ENCODE data around the gene ALKBH7. TPM values are rescaled to one million over a fixed set of nuclear protein-coding genes. Genes with fewer than 3 reads are reported as not detected.

Gene ALKBH7
- total RNA-seq, 2 experiments from 2014 or later = 75.3 to 78.7 TPM

DNA sequence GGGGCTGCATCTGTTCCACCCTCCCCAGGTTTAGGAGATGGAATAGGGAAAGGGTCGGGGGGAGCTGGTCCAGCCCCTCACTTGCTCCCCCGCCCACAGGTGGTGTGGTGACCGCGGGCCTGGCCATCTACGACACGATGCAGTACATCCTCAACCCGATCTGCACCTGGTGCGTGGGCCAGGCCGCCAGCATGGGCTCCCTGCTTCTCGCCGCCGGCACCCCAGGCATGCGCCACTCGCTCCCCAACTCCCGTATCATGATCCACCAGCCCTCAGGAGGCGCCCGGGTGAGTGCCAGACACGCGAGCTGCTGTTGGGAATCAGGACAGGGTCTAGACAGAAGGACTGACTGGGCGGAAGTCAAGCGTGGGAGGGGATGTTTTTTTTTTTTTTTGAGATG lies 8.2 kb upstream of the ALKBH7 start:
- Mint-ChIP-seq H3K4me3 (peak overlapping the region; percentile 56), H3K27me3 (no peaks in the 10 kb centered on the region), H3K27ac (no peak overlapping the region), H3K36me3 (ENCODE audit: low read depth) (peaks cover 72% of the 10 kb centered on the region), H3K9me3 (no peaks in the 10 kb centered on the region), H3K4me1 (ENCODE audit: low read depth) (peaks cover 23% of the 10 kb centered on the region)
- Histone ChIP-seq H3K4me3 (ENCODE audit: low read length) (no peak overlapping the region), H3K27ac (ENCODE audit: low read depth in 1 of 2, low read length in 2 of 2) (no peak overlapping the region), H3K36me3 (ENCODE audit: insufficient read depth, low read length) (peaks cover 54% of the 10 kb centered on the region), H3K9me3 (ENCODE audit: control insufficient read depth in 1 of 2, insufficient read depth in 1 of 2, low read length in 2 of 2) (no peaks in the 10 kb centered on the region), H3K4me1 (ENCODE audit: insufficient read depth, low read length) (peaks cover 40% of the 10 kb centered on the region), H3K27me3 (ENCODE audit: control insufficient read depth in 1 of 2, insufficient read depth in 2 of 2, low read length in 2 of 2) (no peaks in the 10 kb centered on the region)
- no peak for ATAC-seq (ENCODE audit: poor library complexity)
- TF ChIP-seq, protein P1, sequence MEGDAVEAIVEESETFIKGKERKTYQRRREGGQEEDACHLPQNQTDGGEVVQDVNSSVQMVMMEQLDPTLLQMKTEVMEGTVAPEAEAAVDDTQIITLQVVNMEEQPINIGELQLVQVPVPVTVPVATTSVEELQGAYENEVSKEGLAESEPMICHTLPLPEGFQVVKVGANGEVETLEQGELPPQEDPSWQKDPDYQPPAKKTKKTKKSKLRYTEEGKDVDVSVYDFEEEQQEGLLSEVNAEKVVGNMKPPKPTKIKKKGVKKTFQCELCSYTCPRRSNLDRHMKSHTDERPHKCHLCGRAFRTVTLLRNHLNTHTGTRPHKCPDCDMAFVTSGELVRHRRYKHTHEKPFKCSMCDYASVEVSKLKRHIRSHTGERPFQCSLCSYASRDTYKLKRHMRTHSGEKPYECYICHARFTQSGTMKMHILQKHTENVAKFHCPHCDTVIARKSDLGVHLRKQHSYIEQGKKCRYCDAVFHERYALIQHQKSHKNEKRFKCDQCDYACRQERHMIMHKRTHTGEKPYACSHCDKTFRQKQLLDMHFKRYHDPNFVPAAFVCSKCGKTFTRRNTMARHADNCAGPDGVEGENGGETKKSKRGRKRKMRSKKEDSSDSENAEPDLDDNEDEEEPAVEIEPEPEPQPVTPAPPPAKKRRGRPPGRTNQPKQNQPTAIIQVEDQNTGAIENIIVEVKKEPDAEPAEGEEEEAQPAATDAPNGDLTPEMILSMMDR (IDR thresholded peaks at IDR 0.05) = no peak
- CTCF ChIA-PET = no interaction called here
- intact Hi-C loops (cut with DNase I, micrococcal nuclease) = loop anchor here in 1 of 2 experiments (5.0 to 10.0 kb wide), 4 partner anchors 500 to 1560 kb away; partner anchors contain the start of genes CTXN1, HSD11B1L, MICOS13 and SNAPC2
- POLR2A ChIA-PET = interaction anchor here (6.3 kb wide), 1 partner anchor 8 kb away, joined by 172 read pairs; the partner anchor contains the start of gene ALKBH7
- DNase-seq = no peak

DNA sequence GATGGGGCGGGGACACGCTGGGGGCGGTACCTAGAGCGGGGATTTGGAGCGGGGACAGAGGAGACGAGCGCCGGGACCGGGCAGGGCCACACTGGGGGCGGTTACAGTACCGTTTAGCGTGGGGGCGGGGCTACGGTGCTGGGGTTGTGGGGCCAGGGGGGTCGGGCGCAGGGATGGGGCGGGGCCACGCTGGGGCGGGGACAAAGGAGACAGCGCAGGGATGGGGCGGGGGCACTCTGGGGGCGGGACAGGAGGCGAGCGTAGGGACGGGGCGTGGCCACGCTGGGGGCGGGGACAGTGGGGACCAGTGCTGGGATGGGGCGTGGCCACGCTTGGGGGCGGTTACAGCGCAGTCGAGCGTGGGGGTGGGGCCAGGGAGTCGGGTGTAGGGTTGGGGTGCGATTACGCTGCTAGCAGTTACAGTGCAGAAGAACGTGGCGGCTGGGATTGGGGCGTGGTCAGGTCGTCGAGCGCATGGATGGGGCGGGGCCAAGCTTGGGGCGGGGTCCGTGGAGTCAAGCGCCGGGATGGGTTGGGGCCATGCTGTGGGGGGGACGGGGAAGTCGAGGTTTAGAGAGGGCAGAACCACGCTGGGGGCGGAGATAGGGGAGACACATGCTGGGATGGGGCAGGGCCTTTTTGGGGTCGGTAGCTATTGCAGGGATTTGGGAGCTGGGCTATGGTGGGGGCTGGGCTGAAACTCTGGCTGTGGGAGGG lies 660 bp downstream of the ALKBH7 start:
- Mint-ChIP-seq H3K36me3 (ENCODE audit: low read depth) (peaks cover 45% of the 10 kb centered on the region), H3K4me3 (peak overlapping the region; percentile 96), H3K4me1 (ENCODE audit: low read depth) (peaks cover 19% of the 10 kb centered on the region), H3K27ac (peak overlapping the region; percentile 89), H3K27me3 (no peaks in the 10 kb centered on the region), H3K9me3 (no peaks in the 10 kb centered on the region)
- Histone ChIP-seq H3K9me3 (ENCODE audit: control insufficient read depth in 1 of 2, insufficient read depth in 1 of 2, low read length in 2 of 2) (no peaks in the 10 kb centered on the region), H3K27ac (ENCODE audit: low read depth in 1 of 2, low read length in 2 of 2) (peak overlapping the region; percentile 84 to 87), H3K27me3 (ENCODE audit: control insufficient read depth in 1 of 2, insufficient read depth in 2 of 2, low read length in 2 of 2) (no peaks in the 10 kb centered on the region), H3K4me1 (ENCODE audit: insufficient read depth, low read length) (peaks cover 18% of the 10 kb centered on the region), H3K4me3 (ENCODE audit: low read length) (peak overlapping the region; percentile 66), H3K36me3 (ENCODE audit: insufficient read depth, low read length) (peaks cover 17% of the 10 kb centered on the region)
- peak; percentile 97 to 100 (median 98) for DNase-seq
- peak; percentile 70 for ATAC-seq (ENCODE audit: poor library complexity)
- ChIA-PET CTCF (no interaction called here), POLR2A (interaction anchor here (0.6 to 4.0 kb wide), 11 partner anchors 11 to 1547 kb away, joined by 3 to 172 read pairs (median 5); partner anchors contain the start of genes CLPP, DENND1C, GTF2F1 and KHSRP)
- TF ChIP-seq, protein P1 (IDR thresholded peaks at IDR 0.05) = no peak
- intact Hi-C loops (cut with DNase I, micrococcal nuclease) = loop anchor here in 1 of 2 experiments (1.0 to 10.0 kb wide), 6 partner anchors 20 to 468 kb away; partner anchors contain the start of genes GPR108, GTF2F1, KHSRP and NDUFA11

- H3K4me1 Mint-ChIP-seq (ENCODE audit: low read depth) = peaks cover 19% of the 10 kb centered on the region
- H3K9me3 Mint-ChIP-seq = no peaks in the 10 kb centered on the region
Measured at GRCh38 chr19:6373813-6374108, 1.2 kb downstream of the ALKBH7 start.

More at GRCh38 chr19:6373813-6374108, 1.2 kb downstream of the ALKBH7 start:
- no peaks in the 10 kb centered on the region for H3K27me3 Mint-ChIP-seq
- peak overlapping the region; percentile 89 for H3K27ac Mint-ChIP-seq
- H3K36me3 Mint-ChIP-seq (ENCODE audit: low read depth) = peaks cover 47% of the 10 kb centered on the region
- ATAC-seq (ENCODE audit: poor library complexity) (no peak), DNase-seq (no peak)
- intact Hi-C loops (cut with DNase I, micrococcal nuclease) = loop anchor here in 1 of 2 experiments (1.0 to 10.0 kb wide), 6 partner anchors 20 to 469 kb away; partner anchors contain the start of genes GPR108, GTF2F1, KHSRP and NDUFA11
- Histone ChIP-seq H3K27ac (ENCODE audit: low read depth in 1 of 2, low read length in 2 of 2) (peak overlapping the region in 1 of 2 donors; percentile 2), H3K27me3 (ENCODE audit: control insufficient read depth in 1 of 2, insufficient read depth in 2 of 2, low read length in 2 of 2) (no peaks in the 10 kb centered on the region), H3K36me3 (ENCODE audit: insufficient read depth, low read length) (peaks cover 11% of the 10 kb centered on the region), H3K4me3 (ENCODE audit: low read length) (peak overlapping the region; percentile 41), H3K4me1 (ENCODE audit: insufficient read depth, low read length) (peaks cover 18% of the 10 kb centered on the region), H3K9me3 (ENCODE audit: control insufficient read depth in 1 of 2, insufficient read depth in 1 of 2, low read length in 2 of 2) (no peaks in the 10 kb centered on the region)
- ChIA-PET CTCF (no interaction called here), POLR2A (interaction anchor here (0.6 to 4.0 kb wide), 6 partner anchors 11 to 695 kb away, joined by 4 to 172 read pairs (median 6); partner anchors contain the start of genes CLPP, DENND1C, GTF2F1 and KHSRP)
- H3K4me3 Mint-ChIP-seq = peak overlapping the region; percentile 96
- TF ChIP-seq, protein P1 (IDR thresholded peaks at IDR 0.05) = no peak

All from CD4-positive, alpha-beta T cell (primary cell).